WTC11 (cell line): Measurements from ENCODE around the gene C14orf93. TPM values are rescaled to one million over a fixed set of nuclear protein-coding genes. Genes with fewer than 3 reads are reported as not detected.

Source experiments
- ATAC-seq: fragments of 200-7000 bp; cut with Tn5 transposase; 2 replicates; pipeline ENCODE4 v1.10.0; 2021; ENCODE audit warnings: mild to moderate bottlenecking, moderate library complexity
- CTCF ChIA-PET: fragments of 300-600 bp; sonication (Branson Sonifier 250); formaldehyde crosslinking; loops from one replicate; lab custom pipeline; 2021; ENCODE audit warnings: antibody characterized with exemption; lab: Charles Lee
- POLR2A ChIA-PET: fragments of 350-600 bp; sonication (Branson Sonifier 250); formaldehyde crosslinking; loops from one replicate; lab custom pipeline; 2021; ENCODE audit warnings: antibody characterized with exemption; lab: Charles Lee
- DNase-seq: peaks from one replicate; pipeline ENCODE4 v3.0.0; 2021; ENCODE audit warnings: low spot score
- H3K27ac Mint-ChIP-seq: 2 replicates; pipeline ENCODE4 v1.8.0; 2021; ENCODE audit warnings: mixed read lengths
- H3K27me3 Mint-ChIP-seq: 2 replicates; pipeline ENCODE4 v1.8.0; 2021; ENCODE audit warnings: low read depth, mild to moderate bottlenecking, moderate library complexity, mixed read lengths
- H3K36me3 Mint-ChIP-seq: 2 replicates; pipeline ENCODE4 v1.8.0; 2021; ENCODE audit warnings: mixed read lengths
- H3K4me1 Mint-ChIP-seq: 2 replicates; pipeline ENCODE4 v1.8.0; 2022; ENCODE audit warnings: mixed read lengths
- H3K4me3 Mint-ChIP-seq: 2 replicates; pipeline ENCODE4 v1.8.0; 2021; ENCODE audit warnings: mild to moderate bottlenecking, moderate library complexity, mixed read lengths
- H3K9me3 Mint-ChIP-seq: 2 replicates; pipeline ENCODE4 v1.8.0; 2021; ENCODE audit warnings: mixed read lengths
- AFF4 ChIP-seq: sonication (generic); formaldehyde crosslinking; IDR thresholded peaks from 2 replicates; pipeline ENCODE4 v1.8.1; 2023; ENCODE audit warnings: mild to moderate bottlenecking, missing genetic modification reagents, borderline replicate concordance
- AR ChIP-seq: fragments of 250-450 bp; sonication (Bioruptor Pico); IDR thresholded peaks from 2 replicates; pipeline ENCODE4 v1.9.0; 2021; ENCODE audit warnings: mild to moderate bottlenecking
- ATF6 ChIP-seq: sonication (generic); formaldehyde crosslinking; IDR thresholded peaks from 2 replicates; pipeline ENCODE4 v1.8.1; 2023; ENCODE audit warnings: mild to moderate bottlenecking, missing genetic modification reagents
- CREM ChIP-seq: sonication (generic); formaldehyde crosslinking; IDR thresholded peaks from 2 replicates; pipeline ENCODE4 v1.8.1; 2022; ENCODE audit warnings: mild to moderate bottlenecking, missing genetic modification reagents, moderate library complexity
- EMX1 ChIP-seq: fragments of 250-450 bp; sonication (Bioruptor Pico); IDR thresholded peaks from 2 replicates; pipeline ENCODE4 v1.8.0; 2021; ENCODE audit warnings: mild to moderate bottlenecking
- FOXP4 ChIP-seq: sonication (generic); formaldehyde crosslinking; IDR thresholded peaks from 2 replicates; pipeline ENCODE4 v1.8.0; 2022; ENCODE audit warnings: mild to moderate bottlenecking, missing genetic modification reagents
- HMGXB4 ChIP-seq: sonication (generic); formaldehyde crosslinking; IDR thresholded peaks from 2 replicates; pipeline ENCODE4 v1.8.1; 2023; ENCODE audit warnings: mild to moderate bottlenecking, moderate library complexity, missing genetic modification reagents
- JAZF1 ChIP-seq: fragments of 250-450 bp; sonication (Bioruptor Pico); IDR thresholded peaks from 2 replicates; pipeline ENCODE4 v1.9.0; 2021; ENCODE audit warnings: moderate library complexity, mild to moderate bottlenecking, inconsistent platforms
- MYBL2 ChIP-seq: sonication (generic); formaldehyde crosslinking; IDR thresholded peaks from 2 replicates; pipeline ENCODE4 v1.8.1; 2023; ENCODE audit warnings: mild to moderate bottlenecking, moderate library complexity, missing genetic modification reagents
- NR2C2 ChIP-seq: sonication (generic); formaldehyde crosslinking; IDR thresholded peaks from 2 replicates; pipeline ENCODE4 v1.8.0; 2022; ENCODE audit warnings: mild to moderate bottlenecking, missing genetic modification reagents
- NR3C1 ChIP-seq: sonication (generic); formaldehyde crosslinking; conservative IDR thresholded peaks from 2 replicates; pipeline ENCODE4 v1.8.1; 2023; ENCODE audit warnings: low read depth, mild to moderate bottlenecking, missing genetic modification reagents
- TCF7 ChIP-seq: sonication (generic); formaldehyde crosslinking; IDR thresholded peaks from 2 replicates; pipeline ENCODE4 v1.8.0; 2022; ENCODE audit warnings: mild to moderate bottlenecking, low read depth, missing genetic modification reagents, moderate library complexity
- TEAD1 ChIP-seq: sonication (generic); formaldehyde crosslinking; IDR thresholded peaks from 2 replicates; pipeline ENCODE4 v1.8.0; 2022; ENCODE audit warnings: mild to moderate bottlenecking, missing genetic modification reagents
- ZBTB43 ChIP-seq: sonication (generic); formaldehyde crosslinking; IDR thresholded peaks from 2 replicates; pipeline ENCODE4 v1.8.1; 2023; ENCODE audit warnings: mild to moderate bottlenecking, missing genetic modification reagents
- ZNF232 ChIP-seq: sonication (generic); formaldehyde crosslinking; IDR thresholded peaks from 2 replicates; pipeline ENCODE4 v1.8.0; 2022; ENCODE audit warnings: mild to moderate bottlenecking, missing genetic modification reagents
- ZNF263 ChIP-seq: sonication (generic); formaldehyde crosslinking; IDR thresholded peaks from 2 replicates; pipeline ENCODE4 v1.8.1; 2022; ENCODE audit warnings: low read depth, mild to moderate bottlenecking, moderate library complexity, missing genetic modification reagents
- ZNF396 ChIP-seq: fragments of 250-450 bp; sonication (Bioruptor Pico); IDR thresholded peaks from 2 replicates; pipeline ENCODE4 v1.8.0; 2021; ENCODE audit warnings: mild to moderate bottlenecking, moderate library complexity, borderline replicate concordance
- ZNF512 ChIP-seq: sonication (generic); formaldehyde crosslinking; IDR thresholded peaks from 2 replicates; pipeline ENCODE4 v1.8.1; 2022; ENCODE audit warnings: missing genetic modification reagents, borderline replicate concordance
- ZNF671 ChIP-seq: fragments of 250-450 bp; sonication (Bioruptor Pico); IDR thresholded peaks from 2 replicates; pipeline ENCODE4 v1.8.0; 2021; ENCODE audit warnings: mild to moderate bottlenecking
- total RNA-seq: library from RNA; stranded (reverse); gene quantifications from 3 replicates; pipeline ENCODE4 v1.2.3, GENCODE V29; 2021

C14orf93 gene
- total RNA-seq, 1 experiment from 2014 or later, result 8.1 TPM

GRCh38 chr14:23047751-23048693 lies 38.1 kb upstream of the C14orf93 start:
- Mint-ChIP-seq H3K27ac (peak overlapping the region; percentile 24; the same call in 1 of the 2 replicates), H3K9me3 (no peaks in the 10 kb centered on the region), H3K36me3 (peaks cover 6% of the 10 kb centered on the region), H3K27me3 (no peaks in the 10 kb centered on the region), H3K4me3 (no peak overlapping the region), H3K4me1 (peaks cover 14% of the 10 kb centered on the region)
- TF ChIP-seq EMX1 (CRISPR knock-in tag) (no peak), FOXP4 (CRISPR knock-in tag) (no peak), ZNF671 (CRISPR knock-in tag) (no peak), AR (CRISPR knock-in tag) (no peak), NR2C2 (no peak), ZNF263 (CRISPR knock-in tag) (no peak), AFF4 (CRISPR knock-in tag) (no peak), MYBL2 (CRISPR knock-in tag) (no peak), TCF7 (CRISPR knock-in tag) (no peak), CREM (CRISPR knock-in tag) (no peak), JAZF1 (no peak), ZNF232 (CRISPR knock-in tag) (no peak), ZNF512 (CRISPR knock-in tag) (no peak), TEAD1 (CRISPR knock-in tag) (no peak), HMGXB4 (CRISPR knock-in tag) (no peak), NR3C1 (CRISPR knock-in tag) (no peak), ZBTB43 (CRISPR knock-in tag) (no peak), ZNF396 (CRISPR knock-in tag) (no peak), ATF6 (CRISPR knock-in tag) (no peak)
- CTCF ChIA-PET, result interaction anchor here (0.6 to 4.0 kb wide), 3 partner anchors 52 to 62 kb away, joined by 3 to 25 read pairs (median 15); no protein-coding TSS in a partner anchor
- DNase-seq (no peak), ATAC-seq (no peak)
- POLR2A ChIA-PET, result interaction anchor here (0.5 kb wide), 1 partner anchor 243 kb away, joined by 3 read pairs; no protein-coding TSS in a partner anchor
